ENCODE measurements around the gene DAB1.

The DAB1 gene

DNA sequence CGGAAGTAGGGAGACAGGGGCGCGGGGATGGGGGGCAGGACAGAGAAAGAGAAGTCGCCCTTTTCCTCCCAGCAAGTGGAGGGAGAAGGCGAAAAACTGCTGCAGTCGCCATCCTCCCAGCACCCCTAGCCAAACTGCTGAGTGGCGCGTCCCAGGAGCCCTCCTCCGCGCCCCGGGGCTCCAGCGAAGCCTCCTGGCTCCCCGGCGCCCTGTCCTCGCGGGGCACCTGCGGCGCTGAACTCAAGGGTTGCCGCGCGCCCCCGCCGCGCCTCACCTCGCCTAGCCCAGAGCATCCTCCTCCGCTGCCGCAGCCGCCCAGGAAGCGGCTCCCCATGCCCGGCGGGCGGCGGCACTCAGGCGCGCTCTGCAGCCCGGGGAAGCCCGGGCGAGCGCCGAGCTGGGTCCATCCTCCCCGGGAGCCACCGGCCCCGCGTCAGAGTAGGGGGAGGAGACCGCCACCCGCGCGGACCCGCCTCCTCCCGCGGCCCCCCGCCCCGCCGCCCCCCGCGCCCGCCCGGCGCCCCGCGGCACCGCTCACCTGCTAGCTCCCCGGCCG is at the start of gene DAB1:
Gene DAB1, minus strand, starts transcription at position 405 of the 556 bp plus-strand sequence. CDS start 133,030 bp downstream, outside the sequence.
- no peak for DNase-seq

DNA sequence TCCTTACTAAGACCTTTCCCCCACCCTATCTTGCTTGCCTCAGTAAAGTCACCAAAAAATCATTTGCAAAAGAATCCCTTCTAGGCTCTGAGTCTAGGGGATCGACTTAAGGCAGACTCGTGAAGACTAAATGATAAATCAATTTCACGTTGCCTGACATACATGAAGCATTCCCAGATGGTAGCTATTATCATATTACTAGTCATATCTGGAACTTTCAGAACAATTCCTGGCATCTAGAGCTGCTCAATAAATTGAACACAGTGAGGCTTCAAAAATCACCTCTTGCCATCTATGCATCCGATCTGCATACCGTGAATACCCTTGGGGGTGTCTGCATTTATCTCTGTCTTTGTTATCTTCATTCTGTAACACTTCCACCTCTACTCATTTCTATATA is 49.6 kb upstream of the DAB1 start:
- DNase-seq: no peak

DNA sequence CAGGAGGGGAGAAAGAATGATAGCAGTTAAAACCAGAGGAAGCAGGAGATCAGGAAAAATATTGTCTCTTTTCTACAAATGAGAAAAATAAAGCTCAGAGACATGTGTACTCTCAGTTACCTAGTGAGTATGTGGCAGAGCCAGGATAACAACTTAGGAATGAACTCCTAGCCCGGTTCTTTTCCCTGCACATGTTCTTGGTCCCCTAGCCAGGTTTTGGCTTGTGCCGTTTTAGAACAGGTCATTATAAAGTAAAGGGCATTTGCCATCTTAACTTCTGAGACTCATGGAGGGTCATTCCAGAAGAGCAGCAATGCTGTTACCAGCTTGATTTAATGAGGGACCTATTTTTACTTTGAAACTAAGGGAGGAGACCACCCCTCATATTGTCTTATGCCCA is 48.1 kb upstream of the DAB1 start:
- no peak for DNase-seq

- no peak for DNase-seq
Observed at GRCh38 chr1:57470036-57470435, 46.2 kb upstream of the DAB1 start.

DNA sequence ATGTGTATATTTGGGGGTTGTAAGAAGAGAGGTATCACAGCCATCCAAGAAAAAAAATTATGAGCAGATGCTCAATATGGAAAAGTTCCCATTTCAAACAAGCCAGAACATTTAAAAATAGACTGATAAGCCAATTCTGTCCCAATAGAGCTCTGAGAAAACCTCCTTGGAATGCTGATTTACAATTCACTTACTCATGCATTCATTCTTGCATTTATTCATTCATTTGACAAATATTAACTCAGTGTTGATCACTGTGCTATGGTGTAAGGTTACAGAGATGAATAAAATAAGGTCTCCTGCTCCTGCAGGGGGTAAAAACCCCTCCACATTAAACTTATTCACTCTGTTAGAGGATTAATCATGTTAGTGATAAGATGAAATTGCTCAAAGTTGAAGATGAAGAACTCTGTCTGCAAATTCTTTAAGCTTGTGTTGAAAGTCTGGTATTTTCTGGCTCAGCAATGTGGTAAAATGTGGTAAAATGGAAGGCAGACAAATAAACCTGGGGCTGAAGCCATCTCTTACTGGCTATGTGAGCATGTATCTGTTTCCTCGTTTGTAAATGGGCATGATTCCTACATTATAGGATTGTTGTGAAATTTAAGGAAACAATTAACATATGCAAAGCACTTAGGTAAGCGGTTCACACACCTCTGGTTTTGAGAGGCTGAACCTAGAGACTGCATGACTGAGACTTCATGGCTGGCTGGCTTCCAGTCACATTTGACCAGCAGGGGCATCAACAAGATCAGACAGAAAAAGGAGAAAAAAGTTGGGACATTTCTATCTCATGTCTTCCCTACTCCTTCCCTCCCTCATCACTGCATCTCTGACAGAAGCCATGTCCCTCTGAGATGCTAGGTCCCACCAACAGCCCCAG is 45.0 kb upstream of the DAB1 start:
- DNase-seq: no peak

DNA sequence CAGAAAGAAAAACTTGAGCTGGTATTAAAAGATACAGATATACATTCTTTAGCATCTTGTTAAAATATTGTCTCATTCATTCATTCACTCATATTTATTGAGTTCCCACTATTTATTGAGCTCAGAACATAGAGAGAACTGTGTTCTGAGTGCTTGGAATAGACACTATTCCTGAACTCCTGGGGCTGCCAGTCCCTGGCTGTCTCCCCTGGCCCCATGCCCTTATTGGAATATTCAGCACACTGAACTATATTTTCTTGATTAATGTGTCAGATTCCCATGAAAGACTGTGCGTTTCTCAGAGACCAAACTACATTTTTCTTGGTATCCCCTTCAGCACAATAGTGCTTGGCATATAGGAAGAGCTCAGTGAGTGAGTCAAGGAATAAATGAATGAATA is 44.0 kb upstream of the DAB1 start:
- DNase-seq: no peak

- no peak for DNase-seq
Observed at GRCh38 chr1:57464756-57465155, 40.9 kb upstream of the DAB1 start.

- no peak for DNase-seq
Observed at GRCh38 chr1:57463343-57463742, 39.5 kb upstream of the DAB1 start.

- DNase-seq: no peak
Observed at GRCh38 chr1:57461405-57461804, 37.5 kb upstream of the DAB1 start.

DNA sequence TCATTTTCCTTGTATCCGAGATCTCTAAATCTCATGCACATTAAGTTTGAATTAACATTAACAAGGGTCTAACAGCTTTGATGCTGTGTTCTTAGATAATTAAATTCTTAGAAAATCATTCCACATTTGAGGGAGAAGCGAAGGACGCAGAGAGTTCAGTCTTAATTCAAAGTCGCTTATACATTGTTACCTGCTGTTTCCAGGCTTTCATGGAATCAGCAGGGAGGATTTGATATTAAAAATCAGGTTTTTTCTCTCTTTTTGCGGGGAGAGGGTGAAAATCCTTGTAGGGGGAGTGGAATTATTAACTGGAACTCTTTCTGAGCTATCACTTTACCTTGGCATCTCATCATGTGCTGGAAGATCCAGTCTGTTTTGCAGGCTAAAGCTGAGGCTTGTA is 27.7 kb upstream of the DAB1 start:
- DNase-seq: no peak

- DNase-seq: no peak
Observed at GRCh38 chr1:57450981-57451380, 27.1 kb upstream of the DAB1 start.

GRCh38 chr1:57447551-57447950 is 23.7 kb upstream of the DAB1 start:
- no peak for DNase-seq

- DNase-seq: no peak
Observed at GRCh38 chr1:57443004-57443403, 19.1 kb upstream of the DAB1 start.

- no peak for DNase-seq
Observed at GRCh38 chr1:57440096-57440495, 16.2 kb upstream of the DAB1 start.

- no peak for DNase-seq
Observed at GRCh38 chr1:57431400-57431799, 7.5 kb upstream of the DAB1 start.

DNA sequence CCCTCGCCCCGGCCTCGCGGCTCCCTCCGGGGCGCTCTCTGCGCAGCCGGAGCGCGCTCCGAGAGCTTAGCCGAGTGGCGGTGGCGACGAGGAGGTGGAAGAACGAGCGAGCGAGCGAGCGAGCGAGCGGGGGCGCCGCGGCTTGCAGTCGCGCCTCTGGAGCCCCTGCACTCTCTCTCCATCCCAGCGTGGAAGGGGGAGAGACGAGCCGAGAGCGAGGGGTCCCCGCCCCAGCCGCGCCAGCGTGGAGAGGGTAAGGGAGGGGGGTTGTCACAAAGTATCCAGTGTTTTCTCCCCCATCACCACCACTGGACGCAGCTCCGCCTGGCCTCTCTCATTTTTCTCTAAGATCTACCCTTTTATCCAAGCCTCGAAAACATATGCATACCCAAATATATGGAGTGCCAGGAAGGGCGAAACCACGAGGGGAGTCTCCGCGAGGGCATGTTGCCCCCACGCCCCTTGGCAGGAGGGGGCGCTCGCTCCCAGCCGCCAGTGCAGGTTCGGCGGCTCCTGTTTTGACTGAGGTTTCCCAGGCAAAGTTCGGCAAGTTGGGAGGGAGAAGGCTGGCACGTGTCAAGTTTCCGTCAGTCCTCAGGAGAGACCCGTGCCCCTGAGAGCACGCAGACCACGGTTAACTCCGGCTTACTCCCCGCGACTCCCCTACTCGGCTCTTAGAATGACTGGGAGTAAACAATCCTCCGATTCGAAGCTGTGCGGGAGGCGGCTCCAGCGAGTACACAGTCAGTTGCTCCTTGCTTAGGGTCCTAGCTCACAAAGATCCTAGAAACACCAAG is 569 bp upstream of the DAB1 start:
- DNase-seq: no peak

- no peak for DNase-seq
Observed at GRCh38 chr1:57423135-57423655, 665 bp downstream of the DAB1 start.

- DNase-seq: no peak
Observed at GRCh38 chr1:57422271-57423134, 1.4 kb downstream of the DAB1 start.

DNA sequence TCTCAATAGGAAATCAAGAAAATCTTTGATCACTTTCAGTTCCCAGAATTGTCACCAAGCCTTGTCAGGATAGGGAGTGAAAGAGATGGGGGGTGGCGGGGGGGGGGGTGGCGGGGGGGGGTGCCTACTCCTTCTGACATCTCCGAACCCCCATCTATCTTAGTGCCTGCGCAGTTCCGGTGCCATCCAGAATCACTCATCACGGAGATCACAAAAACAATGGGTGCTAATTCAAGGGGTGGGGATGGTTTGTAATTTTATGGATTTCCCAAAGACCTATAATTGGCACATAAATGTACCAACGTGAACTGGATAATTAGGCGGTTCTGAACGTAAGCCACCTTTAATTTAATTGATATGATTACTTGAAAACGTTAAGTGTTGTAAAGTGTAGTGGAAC is 2.1 kb downstream of the DAB1 start:
- DNase-seq: no peak

DNA sequence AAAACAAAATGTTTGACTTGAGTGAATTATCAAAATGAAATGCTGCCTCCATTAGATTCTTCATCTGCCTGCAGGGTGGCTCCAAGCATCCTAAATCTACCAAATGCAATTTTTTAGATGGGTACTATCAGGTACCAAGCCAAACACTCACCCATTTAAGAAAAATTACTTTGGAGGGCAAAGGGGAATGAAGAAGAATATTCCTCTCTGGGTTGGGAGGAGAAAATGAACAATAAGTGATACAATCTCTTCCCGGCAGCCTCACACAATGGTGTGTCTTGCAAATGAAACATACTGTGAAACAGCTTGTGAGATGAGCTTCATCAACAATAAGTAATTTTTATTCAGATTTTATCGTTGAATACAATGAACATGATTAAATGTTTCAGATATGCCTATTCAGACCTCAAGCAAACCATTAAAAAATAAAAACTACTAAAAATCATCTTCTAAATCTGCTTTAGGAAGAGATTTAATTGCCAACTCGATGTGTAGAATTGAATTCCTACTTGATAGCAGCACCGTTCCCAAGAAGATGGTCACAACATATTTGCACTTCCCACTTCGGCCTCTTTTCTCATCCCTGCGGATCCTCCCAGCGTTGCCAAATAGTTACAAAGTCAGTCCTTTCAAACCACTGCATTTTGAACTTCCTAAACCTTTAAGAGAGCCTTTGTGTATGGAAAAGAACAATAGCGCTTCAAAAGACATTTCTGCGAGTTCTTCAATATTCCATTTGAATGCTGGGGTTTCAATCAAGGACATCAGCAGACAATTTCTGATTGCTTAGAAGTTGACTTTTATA is 2.7 kb downstream of the DAB1 start:
- no peak for DNase-seq

GRCh38 chr1:57418971-57419370 is 4.9 kb downstream of the DAB1 start:
- DNase-seq: no peak

- no peak for DNase-seq
Observed at GRCh38 chr1:57411262-57411661, 12.6 kb downstream of the DAB1 start.
